B cell (primary cell): ENCODE measurements around the gene TRMU. TPM values are rescaled to one million over a fixed set of nuclear protein-coding genes. Genes with fewer than 3 reads are reported as not detected.

Source experiments
- ATAC-seq: fragments of 200-7000 bp; cut with Tn5 transposase; one replicate; pipeline ENCODE4 v1.10.0; 2021; ENCODE audit warnings: low read depth, mild to moderate bottlenecking, moderate number of reproducible peaks, moderate library complexity
- CTCF ChIA-PET: fragments of 350-600 bp; sonication (Branson Sonifier 250); formaldehyde crosslinking; loops from one replicate; lab custom pipeline; 2021; ENCODE audit warnings: antibody characterized with exemption, inconsistent platforms; lab: Charles Lee
- POLR2A ChIA-PET: fragments of 350-600 bp; sonication (Branson Sonifier 250); formaldehyde crosslinking; loops from one replicate; lab custom pipeline; 2021; ENCODE audit warnings: antibody characterized with exemption; lab: Charles Lee
- DNase-seq: peaks from one replicate; pipeline ENCODE4 v3.0.0; 2013
- H2AFZ ChIP-seq: 2 replicates; pipeline ENCODE4 v1.6.1; 2012; ENCODE audit warnings: mild to moderate bottlenecking, low read depth, low read length; ENCODE audit not compliant: insufficient read depth, poor library complexity, severe bottlenecking
- H3K27ac ChIP-seq, 2 donors: 1 replicate in 1 of 2; 2 replicates in 1 of 2; pipeline ENCODE4 v1.5.1; 2012 to 2013; ENCODE audit warnings: low read length in 2 of 2, mild to moderate bottlenecking in 2 of 2, moderate library complexity in 1 of 2
- H3K27me3 ChIP-seq, 4 experiments: fragments of 200-600 bp in 1 of 4; sonication (generic) in 1 of 4; replicated peaks in 1 of 4; 1 replicate in 2 of 4; 2 replicates in 2 of 4; pipeline versions ENCODE4 v1.6.1 to v1.7.0; 2013 to 2016; ENCODE audit warnings: low read length in 3 of 4, mild to moderate bottlenecking in 2 of 4, mixed read lengths in 1 of 4, moderate library complexity in 1 of 4; ENCODE audit not compliant: insufficient read depth in 4 of 4, control insufficient read depth in 3 of 4; ENCODE audit errors: control extremely low read depth in 1 of 4
- H3K36me3 ChIP-seq, 2 experiments: replicated peaks in 1 of 2; 1 replicate in 1 of 2; 2 replicates in 1 of 2; pipeline versions ENCODE4 v1.6.1 to v1.7.1; 2013; ENCODE audit warnings: low read length in 1 of 2; ENCODE audit not compliant: insufficient read depth in 2 of 2, control insufficient read depth in 1 of 2; ENCODE audit errors: control extremely low read depth in 1 of 2, extremely low read depth in 1 of 2
- H3K4me1 ChIP-seq, 2 donors: fragments of 200-600 bp in 1 of 2; sonication (generic) in 1 of 2; 1 replicate in 1 of 2; 2 replicates in 1 of 2; pipeline versions ENCODE4 v1.5.1 to v1.6.1; 2013 to 2017; ENCODE audit warnings: low read length in 2 of 2; ENCODE audit not compliant: control insufficient read depth in 2 of 2, insufficient read depth in 2 of 2
- H3K4me2 ChIP-seq: replicated peaks from 2 replicates; pipeline ENCODE3; 2012; ENCODE audit warnings: mild to moderate bottlenecking, low read depth, low read length; ENCODE audit not compliant: poor library complexity, severe bottlenecking
- H3K4me3 ChIP-seq, 5 experiments: fragments of 200-600 bp in 1 of 5; sonication (generic) in 1 of 5; 1 replicate in 3 of 5; 2 replicates in 2 of 5; pipeline versions ENCODE4 v1.5.1 to v1.7.0; 2011 to 2016; ENCODE audit warnings: low read length in 4 of 5, mild to moderate bottlenecking in 4 of 5, low read depth in 2 of 5, control low read depth in 1 of 5, moderate library complexity in 1 of 5; ENCODE audit not compliant: insufficient read depth in 1 of 5; ENCODE audit errors: control extremely low read depth in 1 of 5, extremely low read depth in 1 of 5
- H3K79me2 ChIP-seq: fragments of 200-600 bp; sonication (generic); one replicate; pipeline ENCODE4 v1.6.0; 2016; ENCODE audit warnings: low read length; ENCODE audit not compliant: control insufficient read depth, insufficient read depth
- H3K9ac ChIP-seq: fragments of 200-600 bp; sonication (generic); 2 replicates; pipeline ENCODE4 v1.6.1; 2017; ENCODE audit warnings: mild to moderate bottlenecking, low read length, moderate library complexity
- H3K9me3 ChIP-seq, 3 donors: one replicate each; pipeline versions ENCODE4 v1.6.1 to v1.7.1; 2013; ENCODE audit warnings: low read length in 2 of 3; ENCODE audit not compliant: control insufficient read depth in 2 of 3, insufficient read depth in 1 of 3; ENCODE audit errors: control extremely low read depth in 1 of 3
- H4K20me1 ChIP-seq: 2 replicates; pipeline ENCODE4 v1.6.0; 2012; ENCODE audit warnings: mild to moderate bottlenecking, low read length; ENCODE audit not compliant: insufficient read depth, control insufficient read depth, poor library complexity, severe bottlenecking
- H3K27ac Mint-ChIP-seq: one replicate; pipeline ENCODE4 v1.8.0; 2021; ENCODE audit warnings: mixed read lengths
- H3K27me3 Mint-ChIP-seq: one replicate; pipeline ENCODE4 v1.8.0; 2021; ENCODE audit warnings: mixed read lengths
- H3K4me1 Mint-ChIP-seq: one replicate; pipeline ENCODE4 v1.8.0; 2021; ENCODE audit warnings: mixed read lengths
- H3K4me3 Mint-ChIP-seq: one replicate; pipeline ENCODE4 v1.8.0; 2021; ENCODE audit warnings: mixed read lengths
- H3K9me3 Mint-ChIP-seq: one replicate; pipeline ENCODE4 v1.8.0; 2022; ENCODE audit warnings: mixed read lengths; ENCODE audit not compliant: insufficient read depth
- CTCF ChIP-seq: fragments of 200-600 bp; IDR thresholded peaks from one replicate; pipeline ENCODE4 v1.8.0; 2022; ENCODE audit warnings: antibody characterized with exemption, mild to moderate bottlenecking
- EZH2 ChIP-seq: IDR thresholded peaks from 2 replicates; pipeline ENCODE4 v1.6.1; 2012; ENCODE audit warnings: borderline replicate concordance, low read depth, mild to moderate bottlenecking, moderate library complexity, low read length; ENCODE audit not compliant: insufficient read depth, poor library complexity, severe bottlenecking
- WGBS: methylation state at CpG from one replicate; pipeline ENCODE4 v1.1.5; 2013; ENCODE audit warnings: missing lambda C conversion rate; ENCODE audit not compliant: insufficient coverage; 5-methylcytosine and 5-hydroxymethylcytosine counted together
- intact Hi-C: fragments of 100-400 bp; cut with micrococcal nuclease; formaldehyde crosslinking; loops from one replicate; pipeline ENCODE4 v1.10.0; 2022
- polyA plus RNA-seq: library from polyadenylated mRNA; depleted of rRNA; stranded (reverse); fragments of >200 nt; gene quantifications from 2 replicates; pipeline ENCODE4 v1.2.3, GENCODE V29; 2012
- total RNA-seq, 2 donors: library from RNA; stranded (reverse); fragments of 120-200 nt in 1 of 2; gene quantifications; 1 replicate in 1 of 2; 2 replicates in 1 of 2; pipeline versions ENCODE4 v1.2.3 to v1.2.4, GENCODE V29; 2013 to 2022

Gene TRMU
- total and polyA plus RNA-seq, 2 donors (not counting 1 experiment from before 2014, with no cell fraction given), result 51.0 to 76.9 TPM

- ChIA-PET POLR2A (no interaction called here), CTCF (interaction anchor here (7.6 kb wide), 1 partner anchor 189 kb away, joined by 56 read pairs; no protein-coding TSS in a partner anchor)
- TF ChIP-seq EZH2, result no peak
- no peak for TF ChIP-seq CTCF
- Mint-ChIP-seq H3K9me3 (no peaks in the 10 kb centered on the region), H3K4me3 (no peak overlapping the region), H3K27me3 (no peaks in the 10 kb centered on the region), H3K4me1 (peaks cover 13% of the 10 kb centered on the region), H3K27ac (peak overlapping the region; percentile 20)
- Histone ChIP-seq H3K36me3 (peaks cover 3 to 84% of the 10 kb centered on the region in 2 experiments), H3K9ac (no peak overlapping the region), H3K4me2 (no peak overlapping the region), H3K79me2 (peaks cover 4% of the 10 kb centered on the region), H3K4me1 (peaks cover 0 to 30% of the 10 kb centered on the region in 2 donors), H3K27ac (no peak overlapping the region), H4K20me1 (peaks cover 62% of the 10 kb centered on the region), H3K4me3 (no peak overlapping the region), H3K9me3 (no peaks in the 10 kb centered on the region), H2AFZ (no peak overlapping the region), H3K27me3 (no peaks in the 10 kb centered on the region)
- ATAC-seq (no peak), DNase-seq (no peak)
- WGBS, result 95% methylated on average over 8 of the region's 8 CpGs
- intact Hi-C loops, result loop anchor here (10.0 kb wide), 1 partner anchor 331 kb away; no protein-coding TSS in a partner anchor
Observed at GRCh38 chr22:46353483-46354105, 18.1 kb downstream of the TRMU start.

- Histone ChIP-seq H3K4me1 (peaks cover 0 to 30% of the 10 kb centered on the region in 2 donors), H3K9me3 (no peaks in the 10 kb centered on the region), H4K20me1 (peaks cover 55% of the 10 kb centered on the region), H3K36me3 (peaks cover 3 to 80% of the 10 kb centered on the region in 2 experiments), H3K27ac (no peak overlapping the region), H2AFZ (no peak overlapping the region), H3K79me2 (no peaks in the 10 kb centered on the region), H3K4me2 (no peak overlapping the region), H3K9ac (no peak overlapping the region), H3K4me3 (no peak overlapping the region), H3K27me3 (no peaks in the 10 kb centered on the region)
- TF ChIP-seq EZH2 (no peak), CTCF (no peak)
- Mint-ChIP-seq H3K27me3 (no peaks in the 10 kb centered on the region), H3K27ac (no peak overlapping the region), H3K4me1 (peaks cover 10% of the 10 kb centered on the region), H3K9me3 (no peaks in the 10 kb centered on the region), H3K4me3 (no peak overlapping the region)
- 95% methylated on average over 19 of the region's 21 CpGs for WGBS
- POLR2A ChIA-PET, result no interaction called here
- DNase-seq (no peak), ATAC-seq (no peak)
- intact Hi-C loops, result loop anchor here (10.0 kb wide), 1 partner anchor 330 kb away; no protein-coding TSS in a partner anchor
- CTCF ChIA-PET, result interaction anchor here (7.6 kb wide), 1 partner anchor 188 kb away, joined by 56 read pairs; no protein-coding TSS in a partner anchor
Observed at GRCh38 chr22:46354176-46354992, 18.9 kb downstream of the TRMU start.
